Neural cell (in vitro differentiated cells): Measurements from ENCODE around the gene RNF25.

Experiments
- CTCF ChIP-seq: fragments of 450-650 bp; IDR thresholded peaks from 2 replicates; pipeline ENCODE4 v1.5.1; 2014; ENCODE audit warnings: antibody characterized with exemption, mild to moderate bottlenecking, moderate library complexity; ENCODE audit not compliant: poor library complexity, severe bottlenecking
- EP300 ChIP-seq: fragments of 450-650 bp; conservative IDR thresholded peaks from 2 replicates; pipeline ENCODE4 v1.6.1; 2014; ENCODE audit warnings: antibody characterized with exemption, mild to moderate bottlenecking, moderate library complexity; ENCODE audit not compliant: poor library complexity, severe bottlenecking
- EZH2 ChIP-seq: fragments of 200-600, 300-800 bp; shearing (Covaris generic), sonication (generic); IDR thresholded peaks from 2 replicates; pipeline ENCODE4 v1.6.1; 2014; ENCODE audit warnings: antibody characterized with exemption, low read length, borderline replicate concordance, mild to moderate bottlenecking; ENCODE audit not compliant: insufficient read depth, poor library complexity, severe bottlenecking
- MXI1 ChIP-seq: fragments of 450-650 bp; conservative IDR thresholded peaks from 2 replicates; pipeline ENCODE4 v1.6.1; 2014; ENCODE audit warnings: antibody characterized with exemption, mild to moderate bottlenecking; ENCODE audit not compliant: poor library complexity, severe bottlenecking
- POLR2AphosphoS5 ChIP-seq: IDR thresholded peaks from 2 replicates; pipeline ENCODE4 v1.6.1; 2012
- RAD21 ChIP-seq: fragments of 450-650 bp; conservative IDR thresholded peaks from 2 replicates; pipeline ENCODE4 v1.6.1; 2014; ENCODE audit warnings: antibody characterized with exemption, mild to moderate bottlenecking, moderate library complexity
- SMC3 ChIP-seq: fragments of 450-650 bp; conservative IDR thresholded peaks from 2 replicates; pipeline ENCODE4 v1.6.1; 2014; ENCODE audit warnings: antibody characterized with exemption, mild to moderate bottlenecking, moderate library complexity; ENCODE audit not compliant: poor library complexity

GRCh38 chr2:218701806-218702205 is 30.0 kb upstream of the RNF25 start:
- TF ChIP-seq POLR2AphosphoS5, result no peak
- no peak for TF ChIP-seq EP300
- TF ChIP-seq CTCF, result no peak
- no peak for TF ChIP-seq RAD21
- no peak for TF ChIP-seq MXI1
- TF ChIP-seq SMC3, result no peak
- no peak for TF ChIP-seq EZH2
